ENCODE measurements around the gene GBP1. TPM values are rescaled to one million over a fixed set of nuclear protein-coding genes. Genes with fewer than 3 reads are reported as not detected.
"Not testable (repeated sequence)": the region's sequence is repeated elsewhere in the genome, so short reads cannot be mapped to it uniquely, and the experiment has no call there.

The GBP1 gene
- total and polyA plus RNA-seq, 7 donors: 4.2 to 72.1 (median 24.2) TPM

DNA sequence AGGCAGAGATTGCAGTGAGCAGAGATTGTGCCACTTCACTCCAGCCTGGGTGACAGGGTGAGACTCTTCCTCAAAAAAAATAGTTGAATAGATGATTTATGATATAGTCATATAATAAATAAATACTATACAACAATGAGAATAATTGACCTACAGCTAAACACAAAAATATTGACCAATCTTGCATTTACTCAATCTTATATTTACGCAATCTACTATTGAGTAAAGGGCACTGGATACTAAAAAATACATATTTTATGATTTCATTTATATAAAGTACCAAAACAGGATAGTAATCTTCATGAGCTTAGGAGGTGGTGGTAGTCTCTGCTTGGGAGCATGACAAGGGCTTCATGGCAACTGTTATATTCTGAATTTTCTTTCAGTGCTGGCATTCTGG is 23.3 kb downstream of the GBP1 start:
- intact Hi-C loops (cut with DNase I): no loop called here
- Histone ChIP-seq H3K36me3 (no peaks in the 10 kb centered on the region), H3K27ac (no peak overlapping the region), H3K9me3 (no peaks in the 10 kb centered on the region), H3K4me1 (no peaks in the 10 kb centered on the region), H3K27me3 (no peaks in the 10 kb centered on the region), H3K4me3 (no peak overlapping the region)
- TF ChIP-seq POLR2AphosphoS5 (IDR thresholded peaks at IDR 0.05) (no peak), POLR2A (IDR thresholded peaks at IDR 0.05) (no peak), EP300 (IDR thresholded peaks at IDR 0.05) (no peak)
- TF ChIP-seq, protein P1, sequence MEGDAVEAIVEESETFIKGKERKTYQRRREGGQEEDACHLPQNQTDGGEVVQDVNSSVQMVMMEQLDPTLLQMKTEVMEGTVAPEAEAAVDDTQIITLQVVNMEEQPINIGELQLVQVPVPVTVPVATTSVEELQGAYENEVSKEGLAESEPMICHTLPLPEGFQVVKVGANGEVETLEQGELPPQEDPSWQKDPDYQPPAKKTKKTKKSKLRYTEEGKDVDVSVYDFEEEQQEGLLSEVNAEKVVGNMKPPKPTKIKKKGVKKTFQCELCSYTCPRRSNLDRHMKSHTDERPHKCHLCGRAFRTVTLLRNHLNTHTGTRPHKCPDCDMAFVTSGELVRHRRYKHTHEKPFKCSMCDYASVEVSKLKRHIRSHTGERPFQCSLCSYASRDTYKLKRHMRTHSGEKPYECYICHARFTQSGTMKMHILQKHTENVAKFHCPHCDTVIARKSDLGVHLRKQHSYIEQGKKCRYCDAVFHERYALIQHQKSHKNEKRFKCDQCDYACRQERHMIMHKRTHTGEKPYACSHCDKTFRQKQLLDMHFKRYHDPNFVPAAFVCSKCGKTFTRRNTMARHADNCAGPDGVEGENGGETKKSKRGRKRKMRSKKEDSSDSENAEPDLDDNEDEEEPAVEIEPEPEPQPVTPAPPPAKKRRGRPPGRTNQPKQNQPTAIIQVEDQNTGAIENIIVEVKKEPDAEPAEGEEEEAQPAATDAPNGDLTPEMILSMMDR (IDR thresholded peaks at IDR 0.05): no peak
- DNase-seq: no peak
- 95 to 98% methylated on average over 1 of the region's 1 CpG for WGBS, 2 donors

DNA sequence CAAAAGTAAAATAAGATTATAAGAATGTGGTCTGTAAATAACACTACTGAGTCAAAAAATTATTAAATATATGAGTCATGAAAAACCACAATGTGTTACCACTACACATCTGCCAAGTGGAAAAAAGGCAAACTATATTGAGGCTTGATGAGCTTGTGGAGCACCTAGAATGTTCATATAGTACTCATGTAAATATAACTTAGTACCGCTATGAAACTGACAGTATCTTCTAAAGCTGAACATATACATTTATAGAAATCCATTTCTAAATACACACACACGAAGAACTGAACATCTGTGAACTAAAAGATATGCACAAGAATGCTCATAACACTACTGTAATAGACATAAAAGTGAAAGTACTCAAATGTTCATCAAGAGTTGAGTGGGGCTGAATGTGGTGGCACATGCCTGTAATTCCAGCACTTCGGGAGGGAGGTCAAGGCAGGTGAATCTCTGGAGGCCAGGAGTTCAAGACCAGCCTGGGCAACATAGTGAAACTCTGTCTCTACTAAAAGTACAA is 23.8 kb downstream of the GBP1 start:
- intact Hi-C loops (cut with DNase I): no loop called here
- Histone ChIP-seq H3K4me1 (no peaks in the 10 kb centered on the region), H3K9me3 (no peaks in the 10 kb centered on the region), H3K36me3 (no peaks in the 10 kb centered on the region), H3K4me3 (no peak overlapping the region), H3K27ac (no peak overlapping the region), H3K27me3 (no peaks in the 10 kb centered on the region)
- 65 to 80% methylated on average over 3 of the region's 3 CpGs for WGBS, 2 donors
- TF ChIP-seq EP300 (IDR thresholded peaks at IDR 0.05) (no peak), POLR2AphosphoS5 (IDR thresholded peaks at IDR 0.05) (no peak), POLR2A (IDR thresholded peaks at IDR 0.05) (no peak)
- TF ChIP-seq, protein P1 (IDR thresholded peaks at IDR 0.05): no peak
- no peak for DNase-seq

DNA sequence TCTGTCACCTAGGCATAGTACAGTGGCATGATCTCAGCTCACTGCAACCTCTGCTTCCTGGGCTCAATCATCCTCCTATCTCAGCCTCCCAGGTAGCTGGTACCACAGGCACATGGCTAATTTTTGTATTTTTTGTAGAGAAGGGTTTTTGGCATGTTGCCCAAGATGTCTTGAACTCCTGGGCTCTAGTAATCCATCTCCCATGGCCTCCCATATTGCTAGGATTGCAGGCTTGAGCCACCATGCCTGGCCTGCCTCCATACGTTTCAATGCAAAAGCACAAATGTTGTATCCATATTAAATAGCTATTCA is 24.7 kb downstream of the GBP1 start:
- Histone ChIP-seq H3K27me3 (no peaks in the 10 kb centered on the region), H3K27ac (no peak overlapping the region), H3K4me3 (no peak overlapping the region), H3K36me3 (no peaks in the 10 kb centered on the region), H3K9me3 (no peaks in the 10 kb centered on the region), H3K4me1 (no peaks in the 10 kb centered on the region)
- TF ChIP-seq EP300 (IDR thresholded peaks at IDR 0.05) (no peak), POLR2AphosphoS5 (IDR thresholded peaks at IDR 0.05) (no peak), POLR2A (IDR thresholded peaks at IDR 0.05) (no peak)
- TF ChIP-seq, protein P1 (IDR thresholded peaks at IDR 0.05): no peak
- no peak for DNase-seq
- 94% methylated on average over 1 of the region's 1 CpG for WGBS, 2 donors
- intact Hi-C loops (cut with DNase I): no loop called here

DNA sequence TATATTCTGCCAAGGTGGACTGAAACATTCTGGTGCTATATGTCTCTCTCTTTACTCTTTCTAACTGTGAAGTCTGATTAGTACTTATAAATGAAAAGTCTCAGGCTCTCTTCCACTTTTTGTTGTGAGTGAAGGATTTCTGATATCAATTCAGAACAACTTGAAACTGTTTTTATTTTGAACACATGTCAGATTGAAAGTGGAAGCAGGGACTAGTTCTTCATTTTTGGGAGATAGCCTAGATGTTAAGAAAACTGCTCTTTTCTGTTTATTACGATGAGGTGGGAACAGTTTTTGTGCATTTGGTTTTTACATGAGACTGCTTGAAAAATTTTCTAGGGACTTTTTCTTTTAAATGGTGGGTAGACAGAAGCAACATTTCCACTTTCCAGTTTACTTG is 27.8 kb downstream of the GBP1 start:
- intact Hi-C loops (cut with DNase I): no loop called here
- Histone ChIP-seq H3K4me1 (no peaks in the 10 kb centered on the region), H3K27ac (no peak overlapping the region), H3K27me3 (no peaks in the 10 kb centered on the region), H3K9me3 (no peaks in the 10 kb centered on the region), H3K36me3 (no peaks in the 10 kb centered on the region), H3K4me3 (no peak overlapping the region)
- no peak for TF ChIP-seq EP300 (IDR thresholded peaks at IDR 0.05)
- DNase-seq: no peak
- WGBS, 2 donors: 73 to 87% methylated on average over 1 of the region's 1 CpG

DNA sequence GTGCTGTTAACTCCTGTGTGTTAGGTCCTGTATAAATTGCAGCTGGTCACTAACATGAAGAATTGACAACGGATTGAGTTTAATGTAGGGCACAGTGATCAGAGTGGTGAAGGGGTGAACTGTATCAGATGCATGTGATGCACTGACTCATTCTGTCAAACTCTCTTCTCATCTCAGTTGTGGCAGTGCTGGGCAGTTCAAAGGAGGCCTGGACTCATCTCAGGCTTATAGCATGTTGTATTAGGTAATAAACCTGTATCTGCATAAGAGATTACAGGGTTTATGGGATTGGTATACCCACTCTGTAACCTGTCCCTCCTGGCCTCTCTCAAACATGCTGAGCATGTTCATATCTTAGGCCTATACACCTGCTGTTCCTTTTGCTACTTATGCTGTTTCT is 29.9 kb downstream of the GBP1 start:
- intact Hi-C loops (cut with DNase I): no loop called here
- Histone ChIP-seq H3K4me3 (no peak overlapping the region), H3K27ac (no peak overlapping the region), H3K4me1 (no peaks in the 10 kb centered on the region), H3K9me3 (no peaks in the 10 kb centered on the region), H3K36me3 (no peaks in the 10 kb centered on the region), H3K27me3 (no peaks in the 10 kb centered on the region)
- no peak for DNase-seq
- TF ChIP-seq EP300 (IDR thresholded peaks at IDR 0.05) (no peak), POLR2AphosphoS5 (IDR thresholded peaks at IDR 0.05) (no peak), POLR2A (IDR thresholded peaks at IDR 0.05) (no peak)
- TF ChIP-seq, protein P1 (IDR thresholded peaks at IDR 0.05): no peak
- WGBS, 2 donors: 15 to 84% methylated on average over 1 of the region's 1 CpG

DNA sequence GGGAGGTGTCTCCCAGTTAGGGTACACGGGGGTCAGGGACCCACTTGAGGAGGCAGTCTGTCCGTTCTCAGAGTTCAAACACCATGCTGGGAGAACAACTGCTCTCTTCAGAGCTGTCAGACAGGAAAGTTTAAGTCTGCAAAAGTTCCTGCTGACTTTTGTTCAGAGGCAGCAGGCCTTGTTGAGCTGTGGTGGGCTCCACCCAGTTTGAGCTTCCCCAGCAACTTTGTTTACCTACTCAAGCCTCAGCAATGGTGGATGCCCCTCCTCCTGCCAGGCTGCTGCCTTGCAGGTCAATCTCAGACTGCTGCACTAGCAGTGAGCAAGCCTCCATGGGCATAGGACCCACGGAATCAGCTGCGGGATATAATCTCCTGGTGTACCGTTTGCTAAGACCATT is 31.0 kb downstream of the GBP1 start:
- DNase-seq; H3K27me3 ChIP-seq; H3K36me3 ChIP-seq; H3K27ac ChIP-seq; H3K4me1 ChIP-seq; H3K4me3 ChIP-seq; intact Hi-C loops (cut with DNase I); H3K9me3 ChIP-seq: not testable (repeated sequence)
- 88 to 91% methylated on average over 5 of the region's 5 CpGs for WGBS, 2 donors

DNA sequence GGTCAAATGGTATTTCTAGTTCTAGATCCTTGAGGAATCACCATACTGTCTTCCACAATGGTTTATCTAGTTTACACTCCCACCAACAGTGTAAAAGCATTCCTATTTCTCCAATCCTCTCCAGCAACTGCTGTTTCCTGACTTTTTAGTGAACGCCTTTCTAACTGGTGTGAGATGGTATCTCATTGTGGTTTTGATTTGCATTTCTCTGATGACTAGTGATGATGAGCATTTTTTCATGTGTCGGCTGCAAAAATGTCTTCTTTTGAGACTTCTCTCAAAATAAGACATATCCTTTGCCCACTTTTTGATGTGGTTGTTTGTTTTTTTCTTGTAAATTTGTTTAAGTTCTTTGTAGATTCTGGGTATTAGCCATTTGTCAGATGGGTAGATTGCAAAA is 36.0 kb downstream of the GBP1 start:
- H3K4me1 ChIP-seq; H3K27me3 ChIP-seq; H3K36me3 ChIP-seq; DNase-seq; H3K4me3 ChIP-seq; H3K27ac ChIP-seq; intact Hi-C loops (cut with DNase I); H3K9me3 ChIP-seq: not testable (repeated sequence)
- 68 to 92% methylated on average over 2 of the region's 2 CpGs for WGBS, 2 donors
